Chondrocyte (in vitro differentiated cells): ENCODE results near the gene NUFIP2. TPM values are rescaled to one million over a fixed set of nuclear protein-coding genes. Genes with fewer than 3 reads are reported as not detected.

Source experiments
- DNase-seq: peaks from one replicate; pipeline ENCODE4 v3.0.0; 2021; ENCODE audit warnings: mixed read lengths, low spot score
- H3K27ac Mint-ChIP-seq: one replicate; pipeline ENCODE4 v1.8.0; 2021; ENCODE audit warnings: mild to moderate bottlenecking, moderate library complexity, mixed read lengths; ENCODE audit not compliant: unreplicated experiment
- H3K27me3 Mint-ChIP-seq: 2 replicates; pipeline ENCODE4 v1.8.0; 2021; ENCODE audit warnings: low read depth, mixed read lengths
- H3K36me3 Mint-ChIP-seq: 2 replicates; pipeline ENCODE4 v1.8.0; 2021; ENCODE audit warnings: low read depth, mixed read lengths
- H3K4me1 Mint-ChIP-seq: 2 replicates; pipeline ENCODE4 v1.8.0; 2021; ENCODE audit warnings: low read depth, mild to moderate bottlenecking, mixed read lengths
- H3K4me3 Mint-ChIP-seq: one replicate; pipeline ENCODE4 v1.8.0; 2021; ENCODE audit warnings: mild to moderate bottlenecking, moderate library complexity, mixed read lengths; ENCODE audit not compliant: unreplicated experiment
- H3K9me3 Mint-ChIP-seq: 2 replicates; pipeline ENCODE4 v1.8.0; 2021; ENCODE audit warnings: low read depth, mixed read lengths
- CTCF ChIP-seq: fragments of 200-600 bp; sonication (generic); IDR thresholded peaks from 2 replicates; pipeline ENCODE4 v1.5.0; 2021; ENCODE audit warnings: antibody characterized with exemption, mild to moderate bottlenecking, moderate library complexity
- total RNA-seq: library from RNA; stranded (reverse); gene quantifications from 3 replicates; pipeline ENCODE4 v1.2.1, GENCODE V29; 2021

NUFIP2 gene
- total RNA-seq, 1 donor from 2014 or later: 50.3 TPM

GRCh38 chr17:29219378-29220047 lies 74.4 kb downstream of the NUFIP2 start:
- Mint-ChIP-seq H3K27me3 (peaks cover 3% of the 10 kb centered on the region), H3K36me3 (peaks cover 1% of the 10 kb centered on the region), H3K4me3 (no peak overlapping the region), H3K27ac (no peak overlapping the region), H3K4me1 (peaks cover 8% of the 10 kb centered on the region), H3K9me3 (no peaks in the 10 kb centered on the region)
- DNase-seq: no peak
- peak; percentile 100 for TF ChIP-seq CTCF

DNA sequence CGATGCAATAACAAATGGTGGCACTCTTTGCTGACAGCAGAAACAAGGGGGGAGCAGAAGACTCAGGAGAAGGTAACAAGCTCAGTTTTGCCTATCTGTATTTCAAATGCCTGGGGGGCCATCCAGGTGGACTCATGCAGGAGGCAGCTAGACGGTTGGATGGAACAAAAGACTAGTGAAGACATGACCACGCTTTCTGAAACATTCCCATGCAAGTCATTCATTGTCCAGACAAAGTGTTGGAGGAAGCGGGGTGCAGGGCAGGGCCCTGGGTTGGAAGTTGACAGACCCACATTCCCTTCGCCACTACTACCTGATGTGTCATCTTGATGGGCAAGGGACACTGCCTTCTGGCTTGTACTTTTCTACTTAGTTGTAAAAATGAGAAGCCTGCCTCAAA lies 77.1 kb downstream of the NUFIP2 start:
- peaks cover 3% of the 10 kb centered on the region for H3K27me3 Mint-ChIP-seq
- peaks cover 8% of the 10 kb centered on the region for H3K4me1 Mint-ChIP-seq
- no peak overlapping the region for H3K27ac Mint-ChIP-seq
- no peaks in the 10 kb centered on the region for H3K36me3 Mint-ChIP-seq
- no peak overlapping the region for H3K4me3 Mint-ChIP-seq
- no peaks in the 10 kb centered on the region for H3K9me3 Mint-ChIP-seq
- no peak for TF ChIP-seq CTCF
- no peak for DNase-seq

DNA sequence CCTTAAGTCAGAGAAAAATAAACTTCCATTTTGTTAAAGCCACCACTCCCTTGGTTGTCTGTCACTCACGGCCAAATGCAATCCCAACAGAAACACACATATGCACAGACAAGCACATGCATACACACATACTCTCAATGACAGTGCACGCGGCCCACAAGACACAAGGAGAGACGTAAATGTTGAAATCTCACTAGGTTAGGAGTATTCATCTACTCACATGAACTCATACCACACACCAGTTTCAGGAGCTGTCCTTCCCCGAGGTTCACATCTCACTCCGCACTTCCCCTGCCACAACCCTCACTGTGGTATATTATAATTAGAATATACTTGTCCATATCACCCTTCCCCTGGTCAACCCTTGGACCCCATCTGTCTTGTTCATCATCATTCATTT lies 77.8 kb downstream of the NUFIP2 start:
- peaks cover 3% of the 10 kb centered on the region for H3K27me3 Mint-ChIP-seq
- H3K27ac Mint-ChIP-seq: no peak overlapping the region
- H3K4me1 Mint-ChIP-seq: peaks cover 8% of the 10 kb centered on the region
- DNase-seq: no peak
- TF ChIP-seq CTCF: no peak
- no peak overlapping the region for H3K4me3 Mint-ChIP-seq
- no peaks in the 10 kb centered on the region for H3K36me3 Mint-ChIP-seq
- H3K9me3 Mint-ChIP-seq: no peaks in the 10 kb centered on the region

GRCh38 chr17:29215717-29216116 lies 78.2 kb downstream of the NUFIP2 start:
- no peaks in the 10 kb centered on the region for H3K36me3 Mint-ChIP-seq
- TF ChIP-seq CTCF: no peak
- no peak for DNase-seq
- H3K4me1 Mint-ChIP-seq: peaks cover 8% of the 10 kb centered on the region
- no peak overlapping the region for H3K27ac Mint-ChIP-seq
- H3K4me3 Mint-ChIP-seq: no peak overlapping the region
- no peaks in the 10 kb centered on the region for H3K9me3 Mint-ChIP-seq
- peaks cover 3% of the 10 kb centered on the region for H3K27me3 Mint-ChIP-seq

DNA sequence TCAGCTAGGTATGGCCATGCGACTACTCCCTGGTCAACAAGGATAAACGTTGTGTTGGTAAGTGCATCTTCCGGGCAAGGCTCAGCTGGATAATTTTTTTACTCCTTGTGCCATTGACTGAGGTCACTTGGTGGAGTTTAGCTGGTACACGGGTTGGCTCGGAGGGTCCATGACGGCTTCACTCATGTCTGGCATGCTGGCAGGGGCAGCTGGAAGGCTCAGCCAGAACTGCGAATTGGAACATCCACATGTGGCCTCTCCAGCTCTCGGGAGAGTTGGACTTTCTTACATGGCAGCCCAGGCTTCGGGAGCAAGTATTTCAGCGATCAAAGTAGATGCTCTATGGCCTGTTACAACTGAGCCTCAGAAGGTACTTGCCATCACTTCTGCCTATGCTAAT lies 78.8 kb downstream of the NUFIP2 start:
- no peak for TF ChIP-seq CTCF
- no peak for DNase-seq
- H3K36me3 Mint-ChIP-seq: no peaks in the 10 kb centered on the region
- no peak overlapping the region for H3K4me3 Mint-ChIP-seq
- peaks cover 3% of the 10 kb centered on the region for H3K27me3 Mint-ChIP-seq
- H3K9me3 Mint-ChIP-seq: no peaks in the 10 kb centered on the region
- H3K27ac Mint-ChIP-seq: no peak overlapping the region
- H3K4me1 Mint-ChIP-seq: peaks cover 8% of the 10 kb centered on the region
